Measurements from ENCODE around the gene BCL3.

Gene BCL3

GRCh38 chr19:44722131-44723121, 26.1 kb upstream of the BCL3 start:
- H3K4me3 ChIP-seq (ENCODE audit: low read depth, low read length) = no peak overlapping the region
- no peak for TF ChIP-seq CTCF (IDR thresholded peaks at IDR 0.05; ENCODE audit: low read depth, low read length)

GRCh38 chr19:44723299-44723951, 25.1 kb upstream of the BCL3 start:
- no peak overlapping the region for H3K4me3 ChIP-seq (ENCODE audit: low read depth, low read length)
- no peak for TF ChIP-seq CTCF (IDR thresholded peaks at IDR 0.05; ENCODE audit: low read depth, low read length)

DNA sequence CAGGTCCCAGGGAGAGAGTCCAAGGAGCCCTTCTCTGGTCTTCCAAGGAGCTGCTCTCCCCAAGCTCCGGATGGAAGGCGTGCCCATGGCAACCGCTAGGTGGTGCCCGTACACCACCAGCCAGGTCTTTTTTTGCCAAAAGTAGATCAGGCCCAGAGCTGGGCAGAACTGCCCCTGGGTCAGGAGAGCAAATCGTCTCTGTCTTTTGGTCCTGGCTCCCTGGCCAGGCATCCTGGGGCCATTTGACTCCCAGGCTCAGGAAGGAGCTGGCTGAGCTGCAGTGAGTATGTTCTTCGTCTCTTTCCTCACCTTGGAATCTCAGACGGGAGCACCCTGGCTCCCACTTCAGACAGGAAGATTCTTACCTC, 24.6 kb upstream of the BCL3 start:
- TF ChIP-seq CTCF (IDR thresholded peaks at IDR 0.05; ENCODE audit: low read depth, low read length) = peak; percentile 91
- no peak overlapping the region for H3K4me3 ChIP-seq (ENCODE audit: low read depth, low read length)

GRCh38 chr19:44725251-44725650, 23.3 kb upstream of the BCL3 start:
- no peak for TF ChIP-seq CTCF (IDR thresholded peaks at IDR 0.05; ENCODE audit: low read depth, low read length)
- no peak overlapping the region for H3K4me3 ChIP-seq (ENCODE audit: low read depth, low read length)

GRCh38 chr19:44725684-44726083, 22.8 kb upstream of the BCL3 start:
- TF ChIP-seq CTCF (IDR thresholded peaks at IDR 0.05; ENCODE audit: low read depth, low read length) = no peak
- H3K4me3 ChIP-seq (ENCODE audit: low read depth, low read length) = no peak overlapping the region

- no peak overlapping the region for H3K4me3 ChIP-seq (ENCODE audit: low read depth, low read length)
- no peak for TF ChIP-seq CTCF (IDR thresholded peaks at IDR 0.05; ENCODE audit: low read depth, low read length)
These were observed 22.0 kb upstream of the BCL3 start for GRCh38 chr19:44726465-44726864.

GRCh38 chr19:44728178-44728577, 20.3 kb upstream of the BCL3 start:
- no peak for TF ChIP-seq CTCF (IDR thresholded peaks at IDR 0.05; ENCODE audit: low read depth, low read length)
- no peak overlapping the region for H3K4me3 ChIP-seq (ENCODE audit: low read depth, low read length)

All from WI38 (cell line).